Gastroesophageal sphincter (tissue), 3 donors: Measurements from ENCODE around the gene NUCB1.

ENCODE experiments used
- POLR2A ChIP-seq, 2 donors: fragments of 450-650 bp; IDR thresholded peaks; one replicate each; pipeline ENCODE4 v1.6.1; 2017; ENCODE audit warnings: antibody characterized with exemption in 2 of 2, mild to moderate bottlenecking in 2 of 2, moderate library complexity in 1 of 2
- TF ChIP-seq, protein P1 (sequence below), 4 experiments: fragments of 200-600 bp in 2 of 4; fragments of 450-650 bp in 2 of 4; sonication (generic) in 1 of 4; IDR thresholded peaks; one replicate each; pipeline ENCODE4 v1.5.1; 2017 to 2019; ENCODE audit warnings: antibody characterized with exemption in 4 of 4, mild to moderate bottlenecking in 2 of 4, moderate library complexity in 2 of 4

DNA sequence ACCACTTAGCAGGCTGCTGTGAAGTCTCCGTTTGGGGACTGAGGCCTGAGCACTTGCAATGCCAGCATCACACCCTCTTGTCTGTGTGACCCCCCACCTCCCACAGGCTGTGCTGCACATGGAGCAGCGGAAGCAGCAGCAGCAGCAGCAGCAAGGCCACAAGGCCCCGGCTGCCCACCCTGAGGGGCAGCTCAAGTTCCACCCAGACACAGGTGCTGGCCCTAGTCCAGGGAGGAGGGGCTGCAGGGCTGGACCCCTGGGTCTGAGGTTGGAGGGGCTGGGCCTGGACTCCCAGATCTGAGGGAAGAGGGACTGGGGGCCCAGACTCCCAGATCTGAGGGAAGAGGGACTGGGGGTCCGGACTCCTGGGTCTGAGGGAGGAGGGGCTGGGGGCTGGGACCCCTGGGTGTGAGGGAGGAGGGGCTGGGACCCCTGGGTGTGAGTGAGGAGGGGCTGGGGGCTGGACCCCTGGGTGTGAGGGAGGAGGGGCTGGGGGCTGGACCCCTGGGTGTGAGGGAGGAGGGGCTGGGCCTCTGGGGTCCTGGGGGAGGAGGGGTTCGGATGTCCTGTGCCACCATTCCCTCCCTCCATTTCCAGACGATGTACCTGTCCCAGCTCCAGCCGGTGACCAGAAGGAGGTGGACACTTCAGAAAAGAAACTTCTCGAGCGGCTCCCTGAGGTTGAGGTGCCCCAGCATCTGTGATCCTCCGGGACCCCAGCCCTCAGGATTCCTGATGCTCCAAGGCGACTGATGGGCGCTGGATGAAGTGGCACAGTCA, 21.8 kb downstream of the NUCB1 start:
- TF ChIP-seq, protein P1, sequence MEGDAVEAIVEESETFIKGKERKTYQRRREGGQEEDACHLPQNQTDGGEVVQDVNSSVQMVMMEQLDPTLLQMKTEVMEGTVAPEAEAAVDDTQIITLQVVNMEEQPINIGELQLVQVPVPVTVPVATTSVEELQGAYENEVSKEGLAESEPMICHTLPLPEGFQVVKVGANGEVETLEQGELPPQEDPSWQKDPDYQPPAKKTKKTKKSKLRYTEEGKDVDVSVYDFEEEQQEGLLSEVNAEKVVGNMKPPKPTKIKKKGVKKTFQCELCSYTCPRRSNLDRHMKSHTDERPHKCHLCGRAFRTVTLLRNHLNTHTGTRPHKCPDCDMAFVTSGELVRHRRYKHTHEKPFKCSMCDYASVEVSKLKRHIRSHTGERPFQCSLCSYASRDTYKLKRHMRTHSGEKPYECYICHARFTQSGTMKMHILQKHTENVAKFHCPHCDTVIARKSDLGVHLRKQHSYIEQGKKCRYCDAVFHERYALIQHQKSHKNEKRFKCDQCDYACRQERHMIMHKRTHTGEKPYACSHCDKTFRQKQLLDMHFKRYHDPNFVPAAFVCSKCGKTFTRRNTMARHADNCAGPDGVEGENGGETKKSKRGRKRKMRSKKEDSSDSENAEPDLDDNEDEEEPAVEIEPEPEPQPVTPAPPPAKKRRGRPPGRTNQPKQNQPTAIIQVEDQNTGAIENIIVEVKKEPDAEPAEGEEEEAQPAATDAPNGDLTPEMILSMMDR (IDR thresholded peaks at IDR 0.05) = no peak
- no peak for TF ChIP-seq POLR2A (IDR thresholded peaks at IDR 0.05)
